Vagina (tissue), 2 donors: Measurements from ENCODE around the gene PRSS22. TPM values are rescaled to one million over a fixed set of nuclear protein-coding genes. Genes with fewer than 3 reads are reported as not detected.
"Not testable (repeated sequence)": the region's sequence is repeated elsewhere in the genome, so short reads cannot be mapped to it uniquely, and the experiment has no call there.

Source experiments
- DNase-seq, 2 donors: peaks; one replicate each; pipeline ENCODE4 v3.0.0-alpha.2; 2017; ENCODE audit errors: extremely low spot score in 2 of 2
- H3K27ac ChIP-seq: fragments of 200-600 bp; sonication (generic); one replicate; pipeline ENCODE4 v1.5.1; 2019
- H3K27me3 ChIP-seq: fragments of 200-600 bp; sonication (generic); one replicate; pipeline ENCODE4 v1.5.1; 2019
- H3K36me3 ChIP-seq, 2 donors: fragments of 200-600 bp; sonication (generic); one replicate each; pipeline ENCODE4 v1.5.1; 2017 to 2019
- H3K4me1 ChIP-seq: fragments of 200-600 bp; sonication (generic); one replicate; pipeline ENCODE4 v1.5.1; 2019
- H3K4me3 ChIP-seq, 2 donors: fragments of 200-600 bp; sonication (generic); 1 replicate in 1 of 2; 2 replicates in 1 of 2; pipeline ENCODE4 v1.5.1; 2016 to 2019
- H3K9me3 ChIP-seq: fragments of 200-600 bp; sonication (generic); one replicate; pipeline ENCODE4 v1.5.1; 2019
- CTCF ChIP-seq, 3 experiments: fragments of 450-650 bp in 2 of 3; fragments of 200-600 bp in 1 of 3; sonication (generic) in 1 of 3; IDR thresholded peaks; one replicate each; pipeline ENCODE4 v1.5.1; 2017 to 2019; ENCODE audit warnings: antibody characterized with exemption in 3 of 3, mild to moderate bottlenecking in 2 of 3, moderate library complexity in 2 of 3
- POLR2A ChIP-seq, 2 donors: fragments of 450-650 bp; IDR thresholded peaks; one replicate each; pipeline ENCODE4 v1.6.1; 2017; ENCODE audit warnings: antibody characterized with exemption in 2 of 2, mild to moderate bottlenecking in 2 of 2, moderate library complexity in 2 of 2
- POLR2AphosphoS5 ChIP-seq, 2 donors: sonication (generic); formaldehyde crosslinking; IDR thresholded peaks; one replicate each; pipeline ENCODE4 v1.9.0; 2017; ENCODE audit warnings: antibody characterized with exemption in 2 of 2, mild to moderate bottlenecking in 2 of 2, low read depth in 1 of 2; ENCODE audit not compliant: insufficient read depth in 1 of 2
- intact Hi-C: fragments of 100-400 bp; cut with DNase I; formaldehyde crosslinking; loops from one replicate; pipeline ENCODE4 v1.15.1; 2023
- total RNA-seq: library from RNA; depleted of rRNA; stranded (reverse); fragments of >200 nt; gene quantifications from one replicate; pipeline ENCODE4 v1.2.3, GENCODE V29; 2016

The PRSS22 gene
- 38.8 TPM for total RNA-seq

- H3K4me1 ChIP-seq, result no peaks in the 10 kb centered on the region
- DNase-seq, result no peak
- H3K27me3 ChIP-seq, result no peaks in the 10 kb centered on the region
- peak within 1 kb of the TSS; percentile 63 for H3K27ac ChIP-seq
- H3K36me3 ChIP-seq, result no peaks in the 10 kb centered on the region
- no peak for TF ChIP-seq CTCF (IDR thresholded peaks at IDR 0.05)
- no peak for TF ChIP-seq POLR2A (IDR thresholded peaks at IDR 0.05)
- TF ChIP-seq POLR2AphosphoS5 (IDR thresholded peaks at IDR 0.05; ENCODE audit: insufficient read depth in 1 of 2, low read depth in 1 of 2), result no peak
- peak within 1 kb of the TSS; percentile 32 to 39 for H3K4me3 ChIP-seq
- intact Hi-C loops, result no loop called here
- no peaks in the 10 kb centered on the region for H3K9me3 ChIP-seq
These were observed at the start of gene PRSS22 for GRCh38 chr16:2857451-2858244. PRSS22 (minus strand) TSS chr16:2858170; CDS start chr16:2858104, 66 bp downstream.

GRCh38 chr16:2907084-2907753, 49.2 kb upstream of the PRSS22 start:
- not testable (repeated sequence) for DNase-seq, H3K27ac ChIP-seq, H3K4me3 ChIP-seq, H3K9me3 ChIP-seq, H3K36me3 ChIP-seq, H3K27me3 ChIP-seq
- peak in 2 of 3 experiments; percentile 42 to 75 for TF ChIP-seq CTCF (IDR thresholded peaks at IDR 0.05)
- peaks cover 22% of the 10 kb centered on the region for H3K4me1 ChIP-seq
- intact Hi-C loops, result loop anchor here (5.0 kb wide), 1 partner anchor 35 kb away; no protein-coding TSS in a partner anchor

GRCh38 chr16:2905988-2906387, 48.0 kb upstream of the PRSS22 start:
- H3K4me1 ChIP-seq, result peaks cover 18% of the 10 kb centered on the region
- intact Hi-C loops, result loop anchor here (2.0 to 5.0 kb wide), 2 partner anchors 23 to 34 kb away; partner anchors contain the start of gene FLYWCH2
- no peaks in the 10 kb centered on the region for H3K27me3 ChIP-seq
- DNase-seq, result no peak
- no peaks in the 10 kb centered on the region for H3K9me3 ChIP-seq
- TF ChIP-seq POLR2AphosphoS5 (IDR thresholded peaks at IDR 0.05; ENCODE audit: insufficient read depth in 1 of 2, low read depth in 1 of 2) (no peak), POLR2A (IDR thresholded peaks at IDR 0.05) (no peak), CTCF (IDR thresholded peaks at IDR 0.05) (no peak)
- H3K27ac ChIP-seq, result no peak overlapping the region
- H3K36me3 ChIP-seq, result no peaks in the 10 kb centered on the region
- no peak overlapping the region for H3K4me3 ChIP-seq

GRCh38 chr16:2905241-2905987, 47.4 kb upstream of the PRSS22 start:
- intact Hi-C loops, result loop anchor here (2.0 to 5.0 kb wide), 2 partner anchors 23 to 33 kb away; partner anchors contain the start of gene FLYWCH2

More at GRCh38 chr16:2905241-2905987, 47.4 kb upstream of the PRSS22 start:
- H3K27me3 ChIP-seq, result no peaks in the 10 kb centered on the region
- H3K4me3 ChIP-seq, result peak overlapping the region; percentile 71 to 86
- DNase-seq, result peak in 1 of 2 donors; percentile 100
- H3K4me1 ChIP-seq, result peaks cover 17% of the 10 kb centered on the region
- TF ChIP-seq POLR2A (IDR thresholded peaks at IDR 0.05) (peak in 1 of 2 donors; percentile 91), CTCF (IDR thresholded peaks at IDR 0.05) (no peak), POLR2AphosphoS5 (IDR thresholded peaks at IDR 0.05; ENCODE audit: insufficient read depth in 1 of 2, low read depth in 1 of 2) (peak; percentile 40 to 97)
- peak overlapping the region; percentile 92 for H3K27ac ChIP-seq
- no peaks in the 10 kb centered on the region for H3K36me3 ChIP-seq
- no peaks in the 10 kb centered on the region for H3K9me3 ChIP-seq
